Activated CD8-positive, alpha-beta memory T cell treated with anti-CD3 and anti-CD28 coated beads for 48 hours (primary cell): Measurements from ENCODE around the gene SIPA1L3.
"Not testable (repeated sequence)": the region's sequence is repeated elsewhere in the genome, so short reads cannot be mapped to it uniquely, and the experiment has no call there.

Experiments
- DNase-seq, 3 experiments: peaks; one replicate each; pipeline ENCODE4 v3.0.0-alpha.2; 2020; ENCODE audit warnings: low read depth in 2 of 3, low spot score in 2 of 3

SIPA1L3 gene

DNA sequence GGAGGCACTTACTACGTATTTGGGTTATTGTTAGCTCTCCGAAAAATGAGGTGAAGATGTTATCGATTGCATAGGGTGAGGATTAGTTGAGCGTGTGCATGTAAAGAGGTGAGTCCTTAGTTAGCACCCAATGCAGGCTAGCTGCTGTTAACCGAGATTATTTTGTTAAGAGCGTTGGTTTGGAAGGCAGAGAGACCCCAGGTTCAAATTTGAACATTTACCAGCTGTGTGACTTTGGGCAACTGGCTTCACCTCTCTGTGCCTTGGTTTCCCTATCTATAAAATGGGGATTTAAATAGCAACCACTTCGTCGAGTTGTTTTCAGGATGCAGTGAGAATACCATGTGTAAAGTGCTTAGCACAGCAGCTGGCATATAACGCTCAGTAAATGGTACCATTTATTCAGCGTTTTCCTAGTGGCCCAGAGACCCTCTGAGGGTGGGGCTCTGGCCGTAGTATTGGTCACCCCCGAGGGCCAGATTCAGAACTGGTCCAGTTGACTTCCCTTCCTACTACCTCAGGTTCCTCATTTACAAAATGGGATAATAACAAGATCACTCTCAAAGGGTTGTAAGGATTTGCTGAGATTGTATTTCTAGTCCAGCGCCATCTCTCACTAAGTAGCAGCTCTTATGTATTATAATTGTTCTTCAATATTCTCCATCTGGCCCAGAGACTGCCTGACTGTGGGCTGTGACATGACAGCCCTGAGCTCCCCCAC lies 887 bp downstream of the SIPA1L3 start:
- no peak for DNase-seq

DNA sequence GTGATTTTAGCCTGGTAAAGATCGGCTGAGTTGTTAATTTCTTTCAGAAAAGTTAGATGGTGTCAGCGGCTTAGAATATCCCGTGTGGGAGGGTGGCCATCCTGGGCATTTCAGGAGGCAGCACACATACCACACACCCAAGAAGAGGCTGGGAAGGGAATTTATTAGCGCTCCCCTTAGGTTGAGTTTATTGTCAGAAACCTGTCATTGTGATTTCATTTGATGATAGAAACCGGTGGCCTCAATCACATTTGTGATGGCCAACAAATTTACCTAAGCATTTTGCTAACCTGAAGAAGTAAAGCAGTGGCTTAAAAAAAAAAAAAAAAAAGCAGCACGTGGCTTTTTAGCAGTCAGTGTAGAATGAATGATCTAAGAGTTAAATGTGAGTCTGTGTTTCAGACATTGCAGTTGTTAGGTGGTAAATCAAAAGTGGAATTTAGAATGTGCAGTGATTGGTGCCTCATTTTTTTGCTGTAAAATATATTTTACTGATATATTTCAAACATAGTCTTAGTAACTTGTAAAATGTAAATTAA lies 2.7 kb downstream of the SIPA1L3 start:
- DNase-seq = no peak

DNA sequence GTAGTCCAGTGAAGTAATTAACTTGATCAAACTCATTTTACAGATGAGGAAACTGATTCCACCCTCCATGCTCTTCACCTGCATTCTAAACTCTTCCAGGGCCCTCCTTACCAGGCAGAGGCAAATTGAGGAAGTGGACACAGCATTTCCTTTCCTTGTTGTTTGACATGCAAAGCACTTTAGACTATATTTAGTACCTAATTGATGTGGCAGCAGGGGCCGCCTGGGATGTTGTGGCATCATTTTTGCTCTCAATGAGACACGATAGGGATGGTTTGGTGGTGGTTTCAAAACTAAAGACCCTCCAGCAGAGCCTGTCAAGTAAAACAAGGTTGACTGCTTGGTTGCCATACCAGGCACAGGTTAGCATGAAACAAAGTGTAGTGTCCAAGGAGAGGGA lies 7.9 kb downstream of the SIPA1L3 start:
- no peak for DNase-seq

DNA sequence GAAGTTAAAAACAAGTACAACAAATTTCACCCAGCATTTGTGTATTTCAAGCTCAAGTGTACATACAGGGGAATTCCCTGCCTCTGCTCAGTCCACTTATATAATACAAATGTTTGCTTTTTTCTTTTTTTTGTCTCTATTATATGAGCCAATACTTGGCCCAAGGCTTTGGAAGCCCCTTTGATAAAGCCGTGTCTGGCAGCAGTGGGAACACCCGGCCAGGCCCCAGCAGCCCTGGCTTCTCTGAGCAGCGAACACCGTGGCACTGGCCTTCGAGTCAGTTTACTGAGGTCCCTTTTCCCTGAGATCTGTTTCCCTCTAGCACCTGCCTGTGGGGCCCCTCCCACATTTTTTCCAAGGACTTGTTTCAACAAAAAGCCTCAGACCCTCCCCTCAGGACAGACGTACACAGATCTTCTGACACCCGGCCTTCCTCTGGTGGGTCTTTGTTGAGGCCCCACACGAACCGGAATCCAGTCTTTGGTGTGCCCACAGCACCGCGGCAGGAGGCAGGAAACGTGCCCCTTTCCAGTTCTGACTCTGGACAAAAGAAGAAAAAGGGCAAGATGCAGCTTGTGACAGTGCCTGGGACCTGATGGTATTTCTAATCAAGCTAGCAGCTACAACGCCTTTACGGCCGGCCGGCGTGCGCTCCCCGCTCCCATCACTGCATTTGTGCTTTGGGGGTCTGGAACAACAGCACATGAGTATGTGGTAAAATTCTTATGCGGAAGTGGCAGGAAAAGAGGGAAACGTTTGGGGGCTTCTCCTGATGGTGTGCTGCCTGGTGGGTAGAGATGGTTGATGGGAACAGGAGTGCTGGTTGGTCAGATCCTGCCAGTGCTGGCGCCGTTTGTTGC lies 13.8 kb downstream of the SIPA1L3 start:
- DNase-seq = no peak

DNA sequence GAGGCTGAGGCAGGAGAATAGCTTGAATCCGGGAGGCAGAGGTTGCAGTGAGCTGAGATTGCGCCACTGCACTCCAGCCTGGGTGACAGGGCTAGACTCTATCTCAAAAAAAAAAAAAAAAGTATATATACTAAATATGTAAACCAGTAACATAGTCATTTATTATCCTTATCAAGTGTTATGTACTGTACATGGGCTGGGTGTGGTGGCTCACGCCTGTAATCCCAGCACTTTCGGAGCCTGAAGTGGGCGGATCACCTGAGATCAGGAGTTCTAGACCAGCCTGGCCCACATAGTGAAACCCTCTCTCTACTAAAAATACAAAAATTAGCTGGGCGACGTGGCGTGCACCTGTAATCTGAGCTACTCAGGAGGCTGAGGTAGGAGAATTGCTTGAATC lies 17.6 kb downstream of the SIPA1L3 start:
- DNase-seq = not testable (repeated sequence)

DNA sequence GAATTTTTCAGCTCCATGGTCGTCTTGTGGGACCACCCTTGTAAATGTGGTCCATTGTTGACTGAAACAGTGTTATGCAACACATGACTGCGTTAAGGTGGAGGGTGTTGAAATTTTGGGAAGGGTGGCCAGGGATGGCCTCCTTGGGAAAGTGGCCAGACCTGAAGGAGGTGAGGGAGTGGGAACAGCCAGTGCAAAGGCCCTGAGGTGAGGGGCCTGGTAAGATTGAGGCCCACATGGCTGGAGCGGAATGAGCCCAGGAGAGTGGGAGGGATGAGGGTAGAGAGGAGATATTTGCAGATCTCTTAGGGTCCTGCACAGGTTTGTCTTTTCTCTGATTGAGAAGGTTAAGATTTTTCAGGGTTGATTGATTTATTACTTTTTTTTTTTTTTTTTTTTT lies 18.2 kb downstream of the SIPA1L3 start:
- no peak for DNase-seq

DNA sequence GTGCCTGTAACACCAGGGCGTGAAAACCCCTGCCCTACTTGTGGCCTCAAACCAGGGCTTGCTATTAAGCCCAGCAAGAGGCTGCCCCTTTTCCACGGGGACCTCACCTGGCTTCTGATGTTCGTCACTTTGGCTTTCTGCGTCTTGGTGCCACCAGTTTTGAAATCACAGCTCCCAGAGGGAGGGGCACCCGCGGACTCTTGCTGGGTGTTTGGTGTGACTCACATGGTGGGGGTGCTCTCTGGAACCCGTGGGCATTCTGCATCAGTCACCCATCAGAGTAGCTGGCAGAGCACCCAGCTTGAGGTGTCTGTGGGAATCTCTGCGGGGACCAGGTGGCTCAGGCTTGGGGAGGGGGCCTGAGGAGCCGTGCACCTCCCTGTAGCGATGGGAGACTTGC lies 19.2 kb downstream of the SIPA1L3 start:
- no peak for DNase-seq

DNA sequence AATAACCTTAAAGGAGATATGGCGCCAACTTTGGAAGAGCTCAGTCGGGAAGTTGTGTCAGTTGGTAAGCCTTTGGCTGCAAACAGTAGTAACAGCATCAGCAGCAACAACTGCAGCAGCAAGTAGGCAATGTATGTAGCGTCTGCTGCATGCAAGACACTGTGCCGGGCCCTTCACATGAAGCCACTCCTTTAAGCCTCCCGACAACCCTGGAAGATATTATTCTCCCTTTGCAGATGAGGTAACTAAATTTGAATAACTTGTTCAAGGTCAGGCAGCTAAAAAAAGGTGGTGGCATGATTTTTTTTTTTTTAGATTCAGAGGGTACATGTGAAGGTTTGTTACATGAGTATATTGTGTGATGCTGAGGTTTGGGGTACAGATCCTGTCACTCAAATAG lies 19.7 kb downstream of the SIPA1L3 start:
- DNase-seq = no peak

DNA sequence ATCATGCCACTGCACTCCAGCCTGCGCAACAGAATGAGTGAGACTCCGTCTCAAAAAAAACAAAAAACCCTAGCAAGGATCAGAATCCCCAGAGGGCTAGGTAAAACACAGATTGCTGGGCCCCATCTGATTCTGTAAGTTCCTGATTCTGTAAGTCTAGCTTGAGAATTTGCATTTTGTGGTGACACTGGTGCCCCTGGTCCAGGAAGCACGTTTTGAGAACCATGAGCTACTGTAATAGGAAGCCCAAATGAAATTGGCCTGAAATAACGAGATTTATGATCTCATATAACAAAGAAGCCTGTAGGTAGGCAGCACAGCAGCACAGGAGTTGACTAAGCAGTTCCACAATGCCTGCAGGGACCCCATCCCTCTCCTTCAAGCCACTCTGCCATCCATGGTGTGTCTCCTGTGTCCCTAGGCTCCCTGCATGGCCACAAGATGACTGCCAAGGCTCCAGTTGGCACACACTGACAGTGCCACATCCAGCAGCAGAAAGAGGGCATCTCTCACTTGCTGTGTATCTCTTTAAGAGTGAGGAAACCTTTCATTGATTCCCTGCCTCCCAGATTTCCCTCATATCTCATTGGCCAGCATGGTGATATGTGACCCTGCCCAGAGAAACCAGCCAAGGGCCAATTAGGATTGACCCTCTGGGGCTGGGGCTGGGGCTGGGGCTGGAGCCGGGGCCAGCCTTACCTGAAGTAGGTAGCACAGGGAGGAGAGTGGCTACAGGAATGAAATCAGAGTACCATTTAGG lies 21.7 kb downstream of the SIPA1L3 start:
- no peak for DNase-seq

DNA sequence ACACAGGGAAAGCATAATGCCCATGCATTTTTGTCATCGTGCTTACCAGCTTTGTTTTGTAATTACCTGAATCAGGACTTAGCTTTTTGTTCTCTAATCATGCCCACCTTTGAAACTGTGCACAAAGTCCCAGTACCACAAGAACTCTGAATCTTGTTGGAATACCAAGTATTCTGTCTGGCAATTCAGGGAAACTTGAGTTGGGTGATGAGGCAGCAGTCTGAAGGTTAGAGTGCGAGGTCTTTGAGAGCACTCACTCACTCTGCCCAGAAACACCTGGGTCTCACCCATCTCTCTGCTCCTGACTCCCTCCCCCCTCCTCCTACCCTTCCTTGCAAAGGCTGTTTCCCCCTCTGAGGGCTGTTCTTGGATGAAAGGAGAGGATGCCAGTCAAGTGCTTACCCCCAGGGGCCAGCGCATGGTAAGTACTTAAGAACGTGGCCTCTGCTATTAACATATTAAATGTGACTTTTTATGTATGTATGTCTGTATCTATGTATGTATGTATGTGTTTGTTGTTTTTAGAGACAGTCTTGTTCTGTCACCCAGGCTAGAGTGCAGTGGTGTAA lies 22.4 kb downstream of the SIPA1L3 start:
- DNase-seq = no peak

DNA sequence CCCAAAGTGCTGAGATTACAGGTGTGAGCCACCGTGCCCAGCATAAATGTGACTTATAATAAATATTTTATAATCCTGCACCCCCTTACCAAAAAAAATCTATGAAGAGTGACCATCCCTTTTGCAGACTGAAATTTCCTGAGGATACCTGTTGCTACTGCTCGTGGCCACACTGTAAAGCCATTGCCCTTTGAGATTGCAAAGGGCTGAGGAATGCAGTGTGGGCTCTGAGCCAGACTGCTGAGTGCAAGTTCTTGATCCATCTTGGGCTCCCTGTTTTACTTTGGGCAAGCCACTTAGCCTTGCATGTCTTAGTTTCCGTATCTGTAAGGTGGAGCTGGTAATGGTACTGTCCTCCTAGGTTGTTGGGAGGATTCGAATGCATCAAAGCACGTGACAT lies 23.4 kb downstream of the SIPA1L3 start:
- DNase-seq = no peak

DNA sequence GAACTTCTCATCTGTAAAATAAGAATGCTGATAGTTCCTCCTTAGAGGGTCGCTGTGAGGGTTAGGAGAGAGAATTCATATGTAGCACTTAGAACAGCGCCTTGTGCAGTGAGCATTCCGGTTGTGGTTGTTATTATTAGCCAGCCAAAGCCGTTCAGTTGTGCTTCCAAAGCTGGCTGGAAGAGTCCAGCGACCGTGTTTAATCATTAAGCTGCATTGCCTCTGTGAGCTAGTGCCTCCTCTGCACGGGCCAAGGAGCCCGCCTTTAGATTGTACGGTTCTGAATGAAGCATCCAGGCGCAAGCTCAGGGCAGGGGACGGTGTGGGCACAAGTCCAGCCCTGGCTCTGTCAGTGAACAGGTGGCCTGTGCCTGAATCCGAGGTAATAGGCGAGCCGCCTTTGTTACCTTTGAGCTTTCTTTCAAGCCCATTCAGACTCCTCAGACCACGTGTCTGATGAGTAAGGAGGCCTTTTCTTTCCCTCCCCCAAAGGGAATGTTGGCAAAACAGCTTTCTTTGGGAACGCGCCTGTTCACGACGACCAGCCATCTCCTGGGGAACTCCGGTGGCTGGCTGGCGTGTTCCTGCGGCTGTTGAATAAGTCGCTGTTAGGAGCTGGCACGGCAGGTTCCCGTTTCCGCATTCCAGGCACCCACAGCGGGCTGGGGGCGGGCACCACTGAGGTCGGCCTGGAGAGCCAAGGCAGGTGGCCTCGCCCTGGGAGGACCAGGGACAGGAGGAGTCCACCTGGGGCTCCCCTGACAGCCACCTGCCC lies 25.1 kb downstream of the SIPA1L3 start:
- DNase-seq = no peak

DNA sequence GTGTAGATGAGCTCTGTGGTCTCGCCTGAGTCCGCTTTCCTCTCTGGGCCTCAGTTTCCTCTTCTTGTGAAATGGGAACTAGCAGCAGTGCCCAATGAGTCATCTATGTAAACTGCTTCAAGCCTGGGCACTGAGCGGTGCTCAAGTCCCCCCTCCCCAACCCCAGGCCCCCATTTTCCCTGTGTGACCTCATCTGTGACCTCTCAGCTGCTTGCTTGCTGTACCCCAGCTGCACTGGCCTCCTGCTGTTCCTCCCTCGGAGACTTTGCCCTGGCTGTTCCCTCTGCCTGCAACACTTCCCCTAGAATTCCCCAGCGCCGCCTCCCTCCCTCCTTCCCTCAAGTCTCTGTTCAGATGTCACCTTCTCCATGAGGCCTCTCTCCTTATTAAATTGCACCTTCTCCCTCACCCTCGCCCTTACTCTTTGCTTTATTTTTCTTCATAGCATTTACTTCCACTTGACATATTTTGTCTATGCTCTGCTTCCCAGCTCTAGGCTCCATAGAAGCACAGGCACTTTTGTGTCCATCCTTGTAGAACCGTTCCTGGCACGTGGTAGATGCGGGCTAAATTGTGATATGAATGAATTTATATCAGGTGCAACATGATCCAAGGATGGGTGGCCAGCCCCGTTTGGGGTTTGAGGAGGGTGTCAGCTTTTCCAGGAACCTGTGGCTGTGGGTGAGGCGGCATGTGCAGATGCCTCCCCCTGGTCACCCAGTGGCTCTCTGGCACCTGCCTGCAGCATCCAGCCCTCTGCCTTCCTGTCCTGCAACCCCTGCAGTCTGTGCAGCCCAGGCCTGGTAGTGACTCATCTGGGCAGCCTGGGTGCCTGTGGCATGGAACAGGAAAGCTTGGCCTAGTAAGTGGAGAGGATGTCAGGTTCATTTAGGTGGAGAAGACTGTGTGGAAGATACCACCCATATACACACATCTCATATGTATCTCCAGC lies 26.3 kb downstream of the SIPA1L3 start:
- DNase-seq = no peak

DNA sequence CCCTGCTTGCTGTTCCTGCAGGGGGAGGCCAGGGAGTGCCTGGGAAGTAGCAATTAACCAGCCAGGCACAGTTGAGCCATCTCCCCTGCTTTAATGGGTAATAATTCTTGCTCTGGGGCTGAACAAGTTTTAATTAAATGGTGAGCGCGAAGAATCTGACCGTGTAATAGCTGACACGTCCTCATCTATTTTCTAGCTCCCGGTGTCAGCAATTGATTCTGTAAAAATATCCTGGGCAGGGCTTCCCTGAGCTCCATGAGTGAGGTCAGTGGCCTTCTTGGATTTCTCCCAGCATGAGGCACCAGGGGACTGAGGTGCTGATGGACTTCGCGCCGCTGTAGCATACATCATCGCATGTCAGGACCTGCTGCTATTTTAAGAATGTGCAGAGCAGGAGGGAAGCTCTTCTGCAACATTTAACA lies 26.9 kb downstream of the SIPA1L3 start:
- no peak for DNase-seq

DNA sequence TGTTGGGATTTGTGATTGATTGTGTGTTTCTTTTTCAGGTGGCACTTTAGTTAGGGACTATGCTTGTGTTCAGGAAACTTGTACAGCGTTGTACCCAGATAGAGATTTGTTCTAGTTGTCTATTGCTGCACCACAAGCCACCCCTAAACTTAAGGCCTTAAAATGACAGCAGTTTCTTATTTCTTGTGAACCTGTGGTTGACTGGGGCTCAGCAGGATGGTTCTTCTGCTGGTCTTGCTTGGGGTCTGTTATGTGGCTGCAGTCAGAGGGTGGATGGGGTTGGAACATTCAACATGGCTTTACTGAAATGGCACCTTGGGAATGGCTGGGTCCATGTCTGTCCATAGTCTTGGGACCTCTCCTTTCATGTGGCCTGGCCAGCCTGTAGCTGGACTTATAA lies 28.3 kb downstream of the SIPA1L3 start:
- DNase-seq = no peak

DNA sequence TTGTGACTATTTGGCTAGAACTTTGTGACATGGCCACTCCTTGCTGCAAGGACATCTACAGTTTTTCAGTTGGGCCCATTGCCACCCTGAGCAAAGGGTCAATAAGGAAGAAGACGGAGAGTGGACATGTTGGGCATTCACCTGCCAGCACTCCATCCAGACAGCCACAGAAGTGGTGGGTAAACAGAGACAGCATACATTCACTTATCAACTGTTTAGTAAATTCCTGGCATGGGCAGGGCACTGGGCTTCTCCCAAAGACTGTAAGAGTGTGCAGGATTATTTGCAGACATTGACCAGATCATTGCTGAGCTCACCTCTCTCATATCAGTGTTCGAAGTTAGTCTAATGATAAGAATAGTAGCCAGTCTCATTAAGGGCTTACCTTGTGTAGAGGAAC lies 29.2 kb downstream of the SIPA1L3 start:
- no peak for DNase-seq

DNA sequence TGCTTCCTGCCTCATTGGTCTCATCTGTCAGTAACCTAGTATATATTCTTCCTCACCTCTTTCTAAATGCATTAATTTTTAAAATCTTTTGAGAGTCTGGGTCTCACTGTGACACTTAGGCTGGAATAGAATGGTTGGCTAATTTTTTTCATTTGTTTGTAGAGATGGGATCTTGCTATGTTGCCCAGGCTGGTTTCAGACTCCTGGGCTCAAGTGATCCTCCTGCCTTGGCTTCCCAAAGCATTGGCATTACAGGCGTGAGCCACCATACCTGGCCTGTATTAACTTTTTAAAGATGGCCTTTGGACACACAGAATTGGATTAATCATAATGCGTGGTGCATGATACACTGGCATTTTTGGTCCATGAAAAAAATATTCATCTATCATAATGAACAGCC lies 29.9 kb downstream of the SIPA1L3 start:
- no peak for DNase-seq

DNA sequence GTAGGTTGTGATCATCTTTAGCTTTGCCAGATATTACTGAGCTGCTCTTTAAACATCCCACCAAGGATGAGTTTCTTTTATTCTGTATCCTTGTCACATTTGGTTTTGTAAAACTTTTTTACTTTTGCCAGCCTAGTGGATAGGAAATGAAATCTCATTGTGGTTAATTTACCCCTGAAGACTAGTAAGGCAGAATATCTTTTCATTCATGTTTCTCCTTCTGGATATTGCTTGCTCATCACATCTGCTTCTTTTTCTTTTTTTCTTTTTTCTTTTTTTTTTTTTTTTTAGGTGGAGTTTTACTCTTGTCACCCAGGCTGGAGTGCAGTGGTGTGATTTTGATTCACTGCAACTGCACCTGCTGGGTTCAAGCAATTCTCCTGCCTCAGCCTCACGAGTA lies 31.3 kb downstream of the SIPA1L3 start:
- DNase-seq = no peak

DNA sequence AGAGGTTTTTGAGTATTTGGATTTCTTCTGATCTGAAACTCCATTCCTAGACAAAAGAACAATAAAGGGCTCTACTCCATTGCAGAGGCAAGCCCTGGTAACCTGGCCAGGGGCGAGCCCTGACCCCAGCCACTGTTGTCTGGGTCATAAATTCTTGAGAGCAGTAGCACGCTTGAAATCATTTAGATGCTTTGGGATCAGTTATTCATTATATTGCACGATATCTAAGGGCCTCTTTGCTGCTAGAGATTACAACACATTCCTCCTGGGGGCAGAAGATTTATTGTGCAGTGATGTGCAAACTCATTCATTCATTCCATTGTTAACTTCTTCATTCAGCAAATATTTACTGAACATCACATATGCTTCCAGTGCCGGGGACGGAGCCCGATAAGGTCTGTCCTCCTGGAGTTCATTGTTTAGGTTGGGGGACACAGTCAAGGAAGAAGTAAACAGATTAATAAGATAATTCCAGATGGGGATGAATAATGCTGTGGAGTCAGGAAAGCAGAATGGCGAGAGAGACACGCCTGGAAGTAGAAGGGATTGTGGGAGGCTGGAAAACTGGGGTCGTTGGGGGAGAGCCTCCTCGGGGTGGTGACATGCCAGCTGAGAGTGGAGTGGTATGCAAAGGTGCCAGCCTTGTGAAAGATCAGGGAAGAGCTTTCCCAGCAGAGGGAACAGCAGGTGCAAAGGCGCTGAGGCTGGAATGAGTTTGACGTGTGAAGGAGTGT lies 34.9 kb downstream of the SIPA1L3 start:
- DNase-seq = no peak
